Epithelial cell of esophagus (primary cell): ENCODE measurements around the gene RAPGEF1.

Source experiments
- DNase-seq: peaks from one replicate; pipeline ENCODE4 v3.0.0; 2010; ENCODE audit warnings: low read depth
- H3K4me3 ChIP-seq: 2 replicates; pipeline ENCODE4 v1.5.1; 2011; ENCODE audit warnings: mild to moderate bottlenecking, low read length, control low read depth
- CTCF ChIP-seq: IDR thresholded peaks from 2 replicates; pipeline ENCODE4 v1.5.1; 2011; ENCODE audit warnings: low read depth, mild to moderate bottlenecking, low read length, control low read depth, inconsistent platforms; ENCODE audit not compliant: insufficient read depth; ENCODE audit errors: missing control alignments

RAPGEF1 gene

GRCh38 chr9:131776473-131776872 is 36.6 kb upstream of the RAPGEF1 start:
- DNase-seq, result peak; percentile 55
- no peak for TF ChIP-seq CTCF
- no peak overlapping the region for H3K4me3 ChIP-seq

DNA sequence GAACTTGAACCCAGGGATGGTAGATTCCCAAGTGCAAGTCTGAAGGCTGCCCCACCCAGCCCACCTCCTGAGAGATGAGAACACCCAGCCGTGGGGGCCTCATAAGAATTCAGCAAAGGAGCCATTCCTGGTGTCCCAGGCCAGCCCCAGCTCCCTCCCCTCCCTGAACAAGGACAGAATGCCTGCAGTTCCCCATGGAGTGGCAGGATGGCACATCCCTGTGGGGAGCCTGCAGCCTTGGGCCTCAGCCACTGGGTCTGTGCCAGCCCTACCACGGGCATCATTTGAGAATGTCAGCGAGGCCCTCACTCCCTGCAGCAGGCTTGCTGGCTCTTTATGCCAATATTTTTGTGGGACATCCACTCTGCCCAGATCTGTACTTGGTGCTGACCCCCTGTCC is 36.2 kb upstream of the RAPGEF1 start:
- no peak overlapping the region for H3K4me3 ChIP-seq
- TF ChIP-seq CTCF, result no peak
- no peak for DNase-seq

GRCh38 chr9:131774636-131775035 is 34.8 kb upstream of the RAPGEF1 start:
- TF ChIP-seq CTCF, result no peak
- H3K4me3 ChIP-seq, result no peak overlapping the region
- no peak for DNase-seq

DNA sequence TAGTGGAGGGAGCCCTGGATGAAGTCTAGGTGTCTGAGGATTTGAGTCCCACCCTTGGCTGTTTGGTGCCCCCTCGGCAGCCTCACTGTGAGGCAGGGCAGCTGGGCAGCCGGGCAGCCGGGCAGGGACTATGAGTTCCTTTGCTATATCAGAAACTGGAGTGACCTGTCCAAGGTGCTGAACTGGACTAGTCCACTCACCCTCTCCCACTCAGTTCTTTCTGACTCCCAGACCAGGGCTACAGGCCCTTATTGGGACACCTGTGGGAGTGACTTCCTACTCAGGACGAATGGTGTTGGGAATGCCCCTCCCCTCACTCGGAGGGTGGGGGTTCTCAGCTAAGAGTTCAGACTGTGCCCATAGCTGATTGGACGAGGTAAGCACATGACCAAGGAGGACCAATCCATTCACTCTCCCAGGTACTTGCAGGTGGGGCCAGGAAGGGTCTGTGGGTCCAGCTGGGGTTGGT is 34.1 kb upstream of the RAPGEF1 start:
- H3K4me3 ChIP-seq, result no peak overlapping the region
- DNase-seq, result peak; percentile 71
- no peak for TF ChIP-seq CTCF

GRCh38 chr9:131772940-131773339 is 33.1 kb upstream of the RAPGEF1 start:
- no peak overlapping the region for H3K4me3 ChIP-seq
- no peak for TF ChIP-seq CTCF

DNA sequence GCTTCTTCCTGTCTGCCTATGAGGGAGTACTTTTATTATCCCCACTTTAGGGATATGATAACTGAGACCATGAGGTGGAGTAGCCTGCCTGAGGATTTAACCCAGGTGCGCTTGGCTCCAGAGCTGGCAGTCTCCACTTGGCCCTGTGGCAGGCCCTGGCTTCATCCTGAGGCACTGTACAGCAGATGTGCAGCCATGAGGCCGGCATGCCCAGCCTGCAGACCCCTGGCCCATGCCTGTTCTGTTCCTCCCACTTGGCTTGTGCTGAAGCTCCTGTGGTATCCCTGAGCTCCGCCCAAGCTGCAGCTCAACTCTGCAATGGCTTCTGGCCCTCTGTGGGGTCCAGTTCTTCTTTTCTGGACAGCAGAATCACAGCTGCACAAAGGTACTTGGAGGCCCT is 31.8 kb upstream of the RAPGEF1 start:
- no peak for TF ChIP-seq CTCF
- no peak for DNase-seq
- no peak overlapping the region for H3K4me3 ChIP-seq

More at GRCh38 chr9:131772940-131773339, 33.1 kb upstream of the RAPGEF1 start:
- DNase-seq, result no peak

- H3K4me3 ChIP-seq, result no peak overlapping the region
- peak; percentile 48 for DNase-seq
- no peak for TF ChIP-seq CTCF
Observed at GRCh38 chr9:131769361-131769760, 29.5 kb upstream of the RAPGEF1 start.
